Mucosa of stomach (tissue), 1 donor: ENCODE data around the gene CASTOR1.

Experiments
- H3K27me3 ChIP-seq: one replicate; pipeline ENCODE4 v1.7.0; 2013; ENCODE audit warnings: mild to moderate bottlenecking, low read length; ENCODE audit not compliant: control insufficient read depth, insufficient read depth
- H3K36me3 ChIP-seq: one replicate; pipeline ENCODE4 v1.7.0; 2013; ENCODE audit warnings: low read length; ENCODE audit not compliant: control insufficient read depth, insufficient read depth
- H3K4me1 ChIP-seq: one replicate; pipeline ENCODE4 v1.7.0; 2013; ENCODE audit warnings: mild to moderate bottlenecking, low read length; ENCODE audit not compliant: control insufficient read depth, insufficient read depth
- H3K4me3 ChIP-seq: one replicate; pipeline ENCODE4 v1.7.0; 2013; ENCODE audit warnings: low read length
- H3K9ac ChIP-seq: one replicate; pipeline ENCODE4 v1.7.0; 2013; ENCODE audit warnings: mild to moderate bottlenecking, low read length, moderate library complexity
- H3K9me3 ChIP-seq: one replicate; pipeline ENCODE4 v1.7.0; 2013; ENCODE audit warnings: mild to moderate bottlenecking, low read length, moderate library complexity; ENCODE audit not compliant: control insufficient read depth
- donor health status: Pancreatic carcinoma.

CASTOR1 gene

DNA sequence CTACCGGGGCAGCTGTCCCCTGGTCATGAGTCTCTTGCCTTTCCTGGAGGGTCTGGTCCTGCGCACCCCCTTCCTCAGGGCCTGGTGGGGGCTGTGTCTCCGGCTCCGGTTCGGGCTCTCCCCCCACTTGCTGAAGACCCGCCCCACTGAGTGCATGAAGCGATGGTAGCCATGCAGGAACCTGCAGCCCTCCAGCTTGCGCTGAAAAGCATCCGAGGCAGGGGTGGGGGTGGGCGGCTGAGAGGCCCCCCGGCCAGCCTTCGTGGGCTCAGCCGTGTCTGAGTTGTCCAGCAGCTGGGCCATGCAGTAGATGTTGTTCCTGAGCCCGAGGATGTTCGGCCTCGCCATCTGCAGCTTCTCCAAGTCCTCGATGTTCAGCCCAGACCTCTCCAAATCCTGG, 25.4 kb downstream of the CASTOR1 start:
- Histone ChIP-seq H3K4me1 (peaks cover 4% of the 10 kb centered on the region), H3K27me3 (no peaks in the 10 kb centered on the region)

DNA sequence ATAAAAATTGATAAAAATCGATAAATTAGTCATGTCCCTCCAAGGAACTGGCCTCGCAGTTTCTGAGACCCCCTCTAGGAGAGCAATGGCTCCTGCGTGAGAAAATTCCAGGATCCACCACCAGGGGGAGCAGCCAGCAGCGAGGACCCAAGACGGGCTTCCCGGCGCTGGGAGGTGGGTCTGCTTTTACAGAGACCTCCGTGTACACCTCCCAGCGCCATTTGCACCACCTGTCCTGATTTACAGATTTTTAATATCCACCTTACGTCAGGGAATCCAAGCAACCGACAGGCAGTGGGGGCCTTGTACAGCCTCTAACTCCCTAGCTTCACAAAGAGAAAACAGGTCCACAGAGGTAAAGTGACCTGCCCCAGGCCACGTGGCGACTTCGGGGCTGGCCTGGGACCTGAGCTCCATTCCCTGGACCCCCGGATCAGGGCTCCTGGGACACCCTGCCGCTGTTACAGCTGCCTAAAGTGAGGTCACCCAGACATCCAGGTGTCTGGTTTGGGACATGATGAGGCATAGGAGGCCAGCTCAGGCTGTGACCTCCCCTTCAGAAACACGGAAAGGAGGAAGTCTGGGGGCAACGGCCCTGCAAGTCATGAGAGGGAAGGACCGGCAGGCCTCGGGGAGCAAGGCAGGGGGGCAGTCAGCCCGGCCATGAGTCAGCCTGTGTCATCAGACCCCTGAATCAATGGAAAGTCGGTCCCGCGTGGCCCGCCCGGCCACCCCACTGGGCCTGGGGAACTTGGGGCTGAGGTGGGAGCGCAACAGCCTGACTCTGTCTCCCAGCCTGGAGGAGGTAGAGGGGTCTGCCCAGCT, 26.2 kb downstream of the CASTOR1 start:
- Histone ChIP-seq H3K9me3 (no peaks in the 10 kb centered on the region), H3K27me3 (no peaks in the 10 kb centered on the region), H3K4me3 (no peak overlapping the region), H3K9ac (peak overlapping the region; percentile 38), H3K36me3 (no peaks in the 10 kb centered on the region), H3K4me1 (peaks cover 4% of the 10 kb centered on the region)

More for the DNA sequence above, 25.4 kb downstream of the CASTOR1 start:
- Histone ChIP-seq H3K9me3 (no peaks in the 10 kb centered on the region), H3K4me3 (no peak overlapping the region), H3K9ac (no peak overlapping the region), H3K36me3 (no peaks in the 10 kb centered on the region)

DNA sequence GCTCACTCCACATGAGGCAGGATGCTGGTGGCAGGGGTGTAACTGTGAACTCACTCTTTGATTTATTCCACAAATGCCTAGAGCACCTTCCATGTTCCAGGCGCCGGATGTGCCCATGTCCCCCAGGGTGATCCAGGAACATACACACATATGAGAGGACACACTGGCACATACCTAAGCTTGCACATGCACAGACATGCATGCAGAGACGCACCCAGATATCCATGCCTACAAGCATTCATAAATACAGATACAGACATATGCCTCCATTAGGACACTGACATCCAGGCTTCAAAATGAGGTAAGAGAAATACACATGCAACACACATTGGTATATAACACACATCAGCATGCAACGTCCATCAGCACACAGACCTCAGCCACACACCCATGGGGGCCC, 27.2 kb downstream of the CASTOR1 start:
- Histone ChIP-seq H3K9me3 (no peaks in the 10 kb centered on the region), H3K4me1 (peaks cover 4% of the 10 kb centered on the region), H3K36me3 (no peaks in the 10 kb centered on the region), H3K4me3 (no peak overlapping the region), H3K27me3 (no peaks in the 10 kb centered on the region), H3K9ac (no peak overlapping the region)

DNA sequence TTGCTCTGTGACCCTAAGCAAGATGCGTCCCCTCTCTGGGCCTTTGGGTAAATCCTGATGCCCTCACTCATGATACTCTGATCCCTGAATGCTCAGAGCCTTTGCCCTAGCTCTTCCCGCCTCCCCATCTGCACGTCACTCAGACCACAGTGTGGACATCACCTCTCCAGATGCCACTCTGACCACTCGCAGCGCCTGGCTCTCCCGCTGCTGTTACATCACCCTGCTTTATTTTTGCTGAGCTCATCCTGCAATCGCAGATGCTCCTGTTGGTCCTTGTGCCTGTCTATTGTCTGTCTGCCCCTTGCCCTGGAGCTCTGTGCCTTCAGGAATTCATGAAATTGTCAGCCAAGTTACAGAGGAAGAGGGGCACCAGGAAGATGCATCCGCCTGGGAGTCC, 28.2 kb downstream of the CASTOR1 start:
- no peaks in the 10 kb centered on the region for H3K9me3 ChIP-seq
- H3K4me1 ChIP-seq = peaks cover 8% of the 10 kb centered on the region
- H3K9ac ChIP-seq = no peak overlapping the region
- H3K36me3 ChIP-seq = no peaks in the 10 kb centered on the region
- H3K4me3 ChIP-seq = no peak overlapping the region
- H3K27me3 ChIP-seq = no peaks in the 10 kb centered on the region

DNA sequence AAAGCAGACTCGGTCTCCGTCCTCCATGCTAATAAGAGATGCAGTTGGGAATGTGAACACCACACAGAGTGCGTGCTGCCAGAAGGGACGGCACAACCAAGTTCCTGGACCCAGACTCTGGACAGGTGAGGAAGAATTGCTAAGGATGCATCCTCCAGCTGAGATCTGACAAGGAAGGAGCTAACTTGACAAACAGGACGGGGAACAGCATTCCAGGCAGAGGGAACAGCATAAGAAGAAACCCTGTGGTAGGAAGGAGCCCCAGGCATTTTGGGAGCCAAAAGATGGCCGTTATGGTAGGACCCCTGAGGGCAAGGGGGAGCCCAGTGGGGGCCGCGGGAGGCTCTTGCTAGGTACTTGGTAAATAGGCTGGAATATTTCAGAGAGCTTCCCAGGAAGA, 28.6 kb downstream of the CASTOR1 start:
- H3K9me3 ChIP-seq = no peaks in the 10 kb centered on the region

DNA sequence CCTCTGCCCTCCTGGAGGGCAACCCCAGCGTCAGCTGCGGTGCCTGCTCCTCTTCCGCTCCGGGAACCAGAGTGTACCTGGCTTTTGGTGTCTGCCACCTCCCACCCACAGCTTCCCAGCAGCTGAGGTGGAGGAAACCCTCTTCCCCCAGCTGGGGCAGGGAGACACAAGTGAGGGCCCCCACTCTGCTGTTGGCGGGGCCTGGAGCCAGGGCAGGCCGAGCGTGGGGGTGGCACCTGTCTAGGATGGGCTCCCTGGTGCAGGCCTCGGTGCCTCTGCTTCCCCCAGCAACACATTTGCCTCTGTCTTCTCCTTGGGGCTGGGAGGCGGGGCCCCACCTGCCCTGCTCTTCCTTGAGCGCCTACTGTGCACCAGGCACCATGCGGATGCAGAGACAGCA, 29.0 kb downstream of the CASTOR1 start:
- Histone ChIP-seq H3K36me3 (no peaks in the 10 kb centered on the region), H3K9ac (no peak overlapping the region), H3K4me3 (no peak overlapping the region), H3K4me1 (peaks cover 14% of the 10 kb centered on the region), H3K9me3 (no peaks in the 10 kb centered on the region), H3K27me3 (no peaks in the 10 kb centered on the region)

More for the DNA sequence above, 28.6 kb downstream of the CASTOR1 start:
- H3K4me3 ChIP-seq = no peak overlapping the region
- H3K4me1 ChIP-seq = peaks cover 12% of the 10 kb centered on the region
- no peaks in the 10 kb centered on the region for H3K27me3 ChIP-seq
- no peak overlapping the region for H3K9ac ChIP-seq
- H3K36me3 ChIP-seq = no peaks in the 10 kb centered on the region

DNA sequence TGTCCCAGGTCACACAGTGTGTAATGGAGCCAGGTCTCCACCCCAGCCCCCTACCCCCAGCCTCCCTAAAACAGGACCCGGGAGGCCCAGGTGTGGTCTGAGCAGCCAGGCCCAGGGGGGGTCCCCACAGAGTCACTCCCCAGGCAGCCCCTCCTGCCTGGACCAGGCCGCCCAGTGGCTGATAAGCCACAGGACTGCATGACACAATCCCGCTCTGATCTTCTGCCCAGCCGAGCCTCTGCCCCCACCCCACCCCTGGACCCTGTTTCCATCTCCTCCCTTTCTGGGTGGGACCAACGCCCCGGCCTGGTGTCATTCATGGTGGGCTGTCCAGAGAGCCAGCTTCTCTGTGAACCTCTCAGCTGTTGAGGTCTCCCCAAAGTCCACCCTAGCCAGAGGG, 35.0 kb downstream of the CASTOR1 start:
- H3K4me3 ChIP-seq = no peak overlapping the region
- peaks cover 6% of the 10 kb centered on the region for H3K27me3 ChIP-seq
- no peak overlapping the region for H3K9ac ChIP-seq
- no peaks in the 10 kb centered on the region for H3K9me3 ChIP-seq
- H3K36me3 ChIP-seq = no peaks in the 10 kb centered on the region
- peaks cover 36% of the 10 kb centered on the region for H3K4me1 ChIP-seq

DNA sequence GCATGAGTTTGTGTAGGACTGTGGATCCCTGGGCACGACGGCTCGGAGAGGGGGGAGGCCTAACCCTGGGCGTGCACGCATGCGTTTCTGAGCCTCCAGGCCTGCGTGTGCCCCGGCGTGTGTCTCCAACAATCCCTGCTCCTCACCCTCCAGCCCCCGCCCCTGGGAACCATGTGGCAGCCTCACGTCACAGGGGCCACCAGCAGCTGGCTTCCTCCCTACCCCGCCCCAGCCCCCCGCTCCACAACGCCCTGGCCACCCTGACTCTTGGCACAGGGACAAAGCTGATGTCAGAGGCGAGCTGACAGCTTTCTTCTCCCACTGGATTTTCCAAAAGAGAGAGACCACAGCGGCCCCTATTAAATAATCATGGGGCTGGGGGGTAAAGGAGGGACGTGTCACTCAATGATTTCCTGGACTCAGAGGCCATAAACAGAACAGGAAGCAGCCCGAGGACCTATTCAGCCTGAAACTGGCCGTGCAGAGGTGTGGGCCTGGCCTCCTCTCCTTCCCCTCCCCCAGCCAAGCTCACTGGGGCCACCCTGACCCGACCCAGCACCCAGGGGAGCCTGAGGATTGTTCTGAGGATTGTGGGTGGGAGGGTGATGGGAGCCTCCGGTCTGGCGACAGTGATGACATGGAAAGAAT, 36.0 kb downstream of the CASTOR1 start:
- Histone ChIP-seq H3K9me3 (no peaks in the 10 kb centered on the region), H3K4me1 (peaks cover 44% of the 10 kb centered on the region), H3K36me3 (no peaks in the 10 kb centered on the region), H3K4me3 (no peak overlapping the region), H3K9ac (peak overlapping the region; percentile 62), H3K27me3 (peaks cover 6% of the 10 kb centered on the region)

DNA sequence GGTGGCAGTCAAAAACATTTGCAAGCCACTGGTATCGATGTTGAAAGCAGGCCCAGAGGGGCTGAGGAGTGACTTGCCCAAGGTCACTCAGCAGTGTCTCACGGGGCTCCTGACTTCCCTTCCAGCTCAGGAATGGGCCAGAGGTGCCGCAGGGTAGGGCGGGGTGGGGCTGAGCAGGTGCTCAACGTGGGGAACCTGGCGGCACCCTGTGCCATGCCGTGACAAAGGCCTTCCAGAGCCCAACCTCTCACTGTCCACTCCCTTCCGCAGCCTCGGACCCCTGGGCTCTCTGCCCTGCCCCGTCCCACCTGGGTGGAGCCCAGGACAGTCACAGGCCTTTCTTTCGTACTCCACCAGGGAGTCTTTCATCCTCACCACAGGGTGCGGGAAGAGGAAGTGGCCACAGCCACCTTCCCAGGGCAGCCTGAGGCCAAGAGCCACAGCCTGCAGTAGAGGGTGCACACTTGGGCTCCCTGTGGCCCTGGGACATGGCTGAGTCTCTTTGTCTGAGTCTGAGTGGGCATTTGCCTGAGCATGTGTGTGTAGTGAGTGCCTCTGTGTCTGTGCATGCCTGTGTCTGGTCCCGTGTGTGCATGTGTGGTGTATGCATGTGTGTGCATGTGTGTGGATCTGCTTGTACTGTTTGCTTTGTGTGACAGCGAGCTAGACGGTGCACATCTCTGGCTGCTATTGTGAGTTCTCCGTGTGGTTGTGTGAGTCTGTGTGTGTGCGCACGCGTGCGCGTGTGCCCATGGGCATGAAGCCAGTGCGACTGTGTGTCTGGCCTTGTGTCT, 36.7 kb downstream of the CASTOR1 start:
- Histone ChIP-seq H3K27me3 (peaks cover 6% of the 10 kb centered on the region), H3K4me3 (no peak overlapping the region), H3K4me1 (peaks cover 44% of the 10 kb centered on the region), H3K9ac (peak overlapping the region; percentile 18), H3K36me3 (no peaks in the 10 kb centered on the region), H3K9me3 (no peaks in the 10 kb centered on the region)

DNA sequence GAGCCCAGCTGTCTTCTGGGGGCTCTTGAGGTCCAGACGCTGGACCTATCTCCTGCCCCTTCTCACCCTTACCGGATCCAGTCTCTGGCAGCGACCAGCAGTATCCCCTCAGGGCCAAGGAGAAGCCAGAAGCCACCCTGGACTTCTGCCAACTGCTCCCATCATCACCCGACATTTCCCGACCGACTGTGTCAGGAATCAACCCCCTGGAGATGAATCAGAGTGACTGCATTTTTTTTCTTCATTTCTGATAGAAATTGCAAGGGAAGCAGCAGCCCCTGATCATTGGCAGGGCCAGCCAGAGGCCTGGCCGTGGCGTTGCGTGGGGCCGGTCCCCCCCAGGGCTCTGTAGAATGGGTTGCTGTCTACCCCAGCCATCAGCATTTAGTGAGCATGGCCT, 37.6 kb downstream of the CASTOR1 start:
- Histone ChIP-seq H3K9me3 (no peaks in the 10 kb centered on the region), H3K36me3 (no peaks in the 10 kb centered on the region), H3K4me3 (no peak overlapping the region), H3K4me1 (peaks cover 50% of the 10 kb centered on the region), H3K27me3 (peaks cover 6% of the 10 kb centered on the region), H3K9ac (no peak overlapping the region)

DNA sequence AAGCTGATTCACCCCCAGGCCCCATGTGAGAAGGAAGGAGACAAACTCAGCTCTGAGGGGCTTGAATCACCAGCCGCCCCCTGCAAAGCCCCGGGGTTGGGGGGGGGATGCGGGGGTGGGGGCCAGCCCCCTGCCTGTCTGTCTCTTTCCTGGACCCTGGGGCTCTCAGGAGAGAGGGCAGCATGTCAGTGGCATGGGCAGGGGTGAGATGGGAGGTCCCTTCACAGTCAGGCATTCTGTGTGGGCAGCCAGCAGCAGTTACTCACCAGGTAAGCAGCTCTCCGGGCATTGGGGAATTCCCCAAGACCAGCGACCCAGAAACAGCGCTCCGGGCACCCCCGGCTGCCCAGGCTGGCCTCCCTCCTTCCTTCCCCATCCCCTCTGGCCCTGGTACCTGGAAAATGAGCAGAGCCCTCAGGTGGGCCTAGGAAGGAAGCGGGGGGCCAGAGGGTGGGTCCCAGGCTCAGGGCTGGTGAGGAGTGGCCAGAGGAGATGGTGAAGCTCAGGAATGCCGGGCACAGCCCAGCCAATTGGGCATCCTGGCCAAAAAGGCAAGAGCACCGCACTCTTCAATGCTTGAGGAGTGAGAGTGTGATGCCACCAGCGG, 38.5 kb downstream of the CASTOR1 start:
- H3K36me3 ChIP-seq = no peaks in the 10 kb centered on the region
- H3K4me3 ChIP-seq = no peak overlapping the region
- H3K27me3 ChIP-seq = peaks cover 10% of the 10 kb centered on the region
- H3K4me1 ChIP-seq = peaks cover 46% of the 10 kb centered on the region
- no peak overlapping the region for H3K9ac ChIP-seq
- H3K9me3 ChIP-seq = no peaks in the 10 kb centered on the region
